ENCODE results near the gene TSPAN2.

GRCh38 chr1:115078708-115079107 lies 10.6 kb downstream of the TSPAN2 start:
- no peak for TF ChIP-seq CTCF (IDR thresholded peaks at IDR 0.05 in 8 of 11, conservative IDR thresholded peaks at IDR 0.05 in 3 of 11)
- TF ChIP-seq POLR2AphosphoS5 (IDR thresholded peaks at IDR 0.05), result no peak
- no peak for TF ChIP-seq POLR2A (IDR thresholded peaks at IDR 0.05)
